GM18499 (cell line): ENCODE measurements around the gene CDH13.

Experiments used
- ATAC-seq: cut with Tn5 transposase; IDR thresholded peaks from one replicate; pipeline ENCODE4 v1.9.1; 2021; ENCODE audit warnings: moderate number of reproducible peaks; ENCODE audit not compliant: insufficient read depth, unreplicated experiment

The CDH13 gene

GRCh38 chr16:83066881-83067280 is 440.1 kb downstream of the CDH13 start:
- no peak for ATAC-seq

- ATAC-seq = no peak
Observed at GRCh38 chr16:83068686-83069085, 441.9 kb downstream of the CDH13 start.

DNA sequence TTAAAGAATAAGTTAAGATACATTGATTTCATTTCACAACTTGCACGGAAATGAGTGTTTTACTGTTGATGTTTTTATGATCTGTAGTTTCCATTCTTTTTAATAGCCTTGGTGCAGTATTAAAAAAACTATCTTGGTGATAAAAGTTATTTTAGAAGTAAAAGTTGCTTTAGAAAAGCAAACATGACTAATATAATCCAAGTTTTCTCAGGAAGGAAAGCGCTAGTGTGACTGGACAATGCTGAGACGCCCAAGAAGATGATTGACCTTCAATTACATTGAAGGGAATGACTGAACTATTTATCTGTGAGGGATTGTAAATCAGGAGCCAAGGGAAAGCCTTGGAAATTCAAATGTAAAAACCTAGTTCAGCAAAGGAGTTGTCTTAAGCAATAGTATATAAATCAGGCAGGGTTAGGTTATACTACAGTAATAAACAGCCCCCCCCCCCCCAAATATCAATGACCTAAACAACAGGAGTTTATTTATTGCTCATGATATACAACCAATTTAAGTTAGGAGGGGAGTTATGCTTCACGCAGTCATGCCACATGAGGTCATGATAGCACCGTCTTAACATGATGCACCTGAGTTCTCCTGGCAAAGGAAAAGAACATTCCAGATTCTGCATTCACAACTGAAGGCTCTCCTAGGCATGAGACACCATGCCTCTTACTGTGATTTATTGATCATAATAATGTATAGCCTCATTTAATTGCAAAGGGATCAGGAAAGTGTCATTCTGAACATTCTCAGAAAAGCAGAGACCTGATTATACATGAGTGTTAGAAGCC is 443.8 kb downstream of the CDH13 start:
- no peak for ATAC-seq

DNA sequence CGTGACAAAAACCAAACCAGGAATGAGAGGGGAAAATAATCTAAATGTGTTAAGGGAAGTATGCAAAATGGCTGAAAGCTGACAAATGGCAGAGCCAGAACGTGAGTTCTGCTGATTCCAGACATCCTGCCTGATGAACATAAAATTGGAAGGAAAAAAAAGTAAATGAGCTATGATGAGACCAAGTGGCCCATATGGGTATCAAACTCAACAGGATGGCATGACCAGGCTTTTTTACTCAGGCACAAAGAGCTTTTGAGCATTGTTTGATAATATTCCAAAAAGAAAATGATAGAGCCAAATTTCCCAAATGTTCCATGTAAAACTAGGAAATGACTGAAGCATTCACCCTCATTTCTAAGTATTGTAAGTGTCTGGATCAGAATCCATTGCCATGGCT is 449.2 kb downstream of the CDH13 start:
- ATAC-seq = no peak

DNA sequence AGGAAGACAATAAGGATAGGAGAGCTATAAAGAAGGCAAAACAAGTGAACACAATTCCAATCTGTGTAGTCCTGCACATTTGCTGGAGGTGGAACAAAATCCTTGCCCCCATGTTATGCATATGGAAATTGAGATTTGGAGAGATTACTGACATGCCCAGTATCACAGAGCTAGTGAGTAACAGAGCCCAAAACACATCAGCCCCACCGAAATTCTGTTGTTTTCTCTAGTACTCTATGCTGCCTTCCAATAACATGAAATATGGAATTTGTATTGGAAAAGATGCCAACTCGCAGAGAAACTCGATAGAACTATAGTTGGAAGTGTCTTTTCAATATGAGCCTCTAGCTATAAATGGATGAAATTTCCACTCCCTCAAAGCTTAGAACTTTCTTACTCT is 456.6 kb downstream of the CDH13 start:
- no peak for ATAC-seq

DNA sequence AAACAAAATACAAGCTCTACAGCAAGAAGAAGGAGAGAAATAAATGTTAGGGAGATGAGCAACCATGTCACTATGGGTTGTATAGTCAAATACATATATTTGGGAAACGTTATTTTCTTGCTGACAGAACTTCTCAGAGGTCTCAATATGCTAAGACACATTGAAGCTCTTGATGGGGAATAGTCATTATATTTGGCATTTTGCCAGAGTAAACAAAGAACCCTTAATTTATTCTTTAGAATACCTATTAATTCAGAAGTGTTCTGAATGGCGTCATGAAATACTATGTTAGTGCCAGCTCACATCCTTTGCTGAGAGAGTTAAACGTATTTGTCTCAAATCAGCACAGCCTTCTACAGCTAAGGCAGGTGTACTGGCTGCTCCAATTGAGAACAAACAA is 458.9 kb downstream of the CDH13 start:
- ATAC-seq = no peak

DNA sequence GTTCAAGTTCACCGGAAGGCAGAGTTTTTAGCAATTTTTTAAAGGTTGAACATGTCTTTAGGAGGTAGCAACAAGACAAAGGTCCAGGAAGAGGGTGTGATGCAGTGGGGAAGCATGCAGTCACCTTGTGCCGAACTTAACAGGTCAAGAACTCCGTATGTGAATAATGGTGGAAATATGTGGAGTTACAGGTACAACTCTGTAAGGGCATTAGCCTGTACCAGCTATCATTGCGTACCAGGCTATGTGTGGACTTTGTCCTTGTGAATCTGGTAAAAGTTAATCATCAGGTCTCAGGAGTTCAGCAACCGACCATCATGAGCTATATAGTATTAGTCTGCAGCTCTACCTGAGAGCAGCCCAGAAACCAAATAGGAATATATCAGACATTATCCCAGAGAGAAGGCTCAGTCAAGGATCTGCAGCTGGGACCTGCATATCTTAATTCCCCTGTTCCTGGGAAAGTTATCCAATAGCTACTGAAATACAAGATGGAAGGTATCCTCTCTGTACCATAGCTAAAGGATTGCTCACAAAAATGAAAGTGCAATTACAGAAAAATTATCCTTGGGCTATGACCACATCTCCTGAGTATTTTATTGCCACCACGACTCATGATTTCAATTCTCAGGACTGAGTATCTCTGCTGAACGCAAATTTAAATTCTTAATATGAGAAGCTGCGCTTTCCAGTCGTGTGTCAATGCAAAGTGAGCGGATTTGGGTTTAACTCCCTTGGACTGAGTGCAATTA is 469.3 kb downstream of the CDH13 start:
- ATAC-seq = no peak

GRCh38 chr16:83098536-83098935 is 471.8 kb downstream of the CDH13 start:
- ATAC-seq = no peak

GRCh38 chr16:83100679-83101078 is 473.9 kb downstream of the CDH13 start:
- no peak for ATAC-seq

DNA sequence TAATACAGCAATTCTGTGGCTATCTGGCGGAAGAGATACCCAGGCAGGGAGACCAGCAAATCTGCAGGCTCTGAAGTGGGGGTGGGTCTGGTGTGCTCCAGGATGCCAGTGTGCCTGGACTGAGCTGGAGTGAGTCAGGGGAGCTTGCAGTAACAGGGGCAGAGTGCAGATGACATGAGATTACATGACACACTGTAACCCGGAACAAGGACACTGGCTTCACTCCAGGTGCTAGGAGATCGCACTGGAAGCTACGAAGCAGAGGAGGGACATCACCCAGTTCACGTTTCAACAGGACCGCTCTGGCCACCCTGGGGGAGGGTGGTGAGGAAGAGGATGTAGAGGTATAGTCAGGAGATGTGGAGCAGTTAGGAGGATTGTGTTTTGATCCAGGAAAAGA is 475.6 kb downstream of the CDH13 start:
- ATAC-seq = no peak

DNA sequence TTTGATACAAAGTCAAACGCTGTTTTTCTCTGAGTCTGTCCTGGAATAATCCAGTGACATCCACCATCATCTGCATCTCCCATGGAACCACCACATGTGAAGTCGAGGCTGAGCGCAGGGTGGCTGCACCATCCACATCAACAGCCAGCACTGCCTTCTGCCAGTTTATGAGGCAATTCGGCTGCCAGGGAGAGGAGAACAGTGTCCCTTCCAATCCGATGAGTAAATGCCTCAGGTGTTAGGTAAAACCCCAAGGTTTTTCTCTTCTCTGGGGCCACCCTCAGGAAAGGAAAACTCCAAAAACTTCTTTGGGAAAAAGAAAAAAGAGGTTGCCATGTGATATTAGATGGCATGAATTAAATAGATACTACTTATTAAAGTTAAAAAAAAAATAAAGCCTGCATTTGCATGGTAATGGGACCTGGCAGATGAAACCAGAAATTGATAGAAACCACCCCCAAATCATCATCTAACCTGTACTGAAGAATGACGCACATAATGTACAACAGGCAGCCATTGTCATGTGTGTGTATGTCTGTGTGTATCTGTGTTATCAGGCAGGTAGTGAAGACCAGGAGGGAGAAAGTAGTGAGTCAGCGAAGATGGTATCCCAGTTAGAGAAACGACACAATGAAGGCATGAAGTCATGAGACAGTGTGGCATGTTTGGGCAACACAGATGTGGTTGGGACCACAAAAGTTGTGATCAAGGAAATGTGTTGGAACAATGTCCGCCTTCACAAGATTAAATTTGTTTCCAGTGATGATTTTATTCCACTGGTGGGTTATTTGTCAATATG is 478.7 kb downstream of the CDH13 start:
- no peak for ATAC-seq

DNA sequence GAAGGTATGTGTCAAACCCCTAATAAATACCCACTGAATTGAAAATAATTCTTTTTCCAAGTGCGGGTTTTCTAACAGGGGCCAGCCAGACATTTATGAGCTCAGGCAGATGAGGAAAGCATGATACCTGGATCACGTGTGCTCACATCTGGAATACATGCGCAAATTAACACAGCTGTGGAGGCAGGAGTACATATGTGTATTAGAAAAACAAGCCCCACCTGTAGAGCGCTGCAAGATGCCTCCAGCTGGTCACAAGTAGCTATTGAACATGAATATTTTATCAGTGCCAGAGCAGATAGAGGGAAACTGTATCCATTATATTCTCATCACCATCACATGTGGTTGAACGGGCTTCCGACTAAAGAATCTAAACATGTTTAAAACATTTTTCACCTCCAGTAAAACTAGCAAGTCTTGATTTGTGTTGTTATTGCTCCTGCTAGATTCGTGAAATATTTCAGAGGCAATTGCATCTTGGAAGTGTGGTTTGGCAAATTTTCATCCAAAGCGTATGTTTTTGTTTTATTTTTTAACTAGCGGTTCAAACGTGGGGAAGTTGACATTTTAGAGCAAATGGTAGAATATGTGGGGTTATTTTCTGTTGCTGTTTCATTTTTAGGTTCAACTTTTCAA is 482.8 kb downstream of the CDH13 start:
- ATAC-seq = no peak

DNA sequence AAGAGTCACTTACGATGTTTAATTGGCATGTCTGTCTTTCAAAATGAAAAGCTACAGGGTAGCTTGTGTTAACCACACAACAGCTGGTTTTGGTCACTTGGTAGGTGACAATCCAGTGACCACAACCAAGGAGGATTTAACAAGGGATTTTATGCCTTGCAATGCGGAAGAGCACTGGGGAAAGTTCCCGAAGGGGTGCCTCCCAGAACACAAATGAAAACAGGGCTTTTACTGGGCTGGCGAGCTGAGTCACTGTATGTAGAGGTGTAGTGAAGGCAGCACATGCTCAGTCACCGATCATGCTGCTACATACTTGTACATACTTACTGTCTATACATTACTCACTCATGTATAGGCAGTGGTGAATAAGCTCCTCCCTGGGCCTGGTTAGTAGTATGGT is 483.5 kb downstream of the CDH13 start:
- ATAC-seq = no peak

DNA sequence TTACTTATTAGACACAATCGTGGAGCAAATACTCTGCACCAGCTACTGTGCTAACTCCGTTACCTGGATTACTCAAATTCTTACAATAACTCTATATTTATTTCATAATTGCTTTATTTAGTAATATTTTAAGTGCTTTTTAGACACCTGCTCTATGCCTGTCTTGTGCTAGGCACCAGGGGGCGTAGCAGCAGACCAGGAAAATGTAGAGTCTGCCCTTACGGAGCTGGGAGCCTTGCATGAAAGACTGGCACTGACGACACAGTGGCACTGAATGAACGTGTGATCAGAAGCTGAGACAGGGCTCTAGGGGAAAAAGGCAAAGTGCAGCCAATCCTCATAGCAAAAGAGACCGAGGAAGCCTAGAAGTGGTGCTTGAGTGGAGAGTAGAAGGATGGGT is 486.5 kb downstream of the CDH13 start:
- ATAC-seq = no peak

DNA sequence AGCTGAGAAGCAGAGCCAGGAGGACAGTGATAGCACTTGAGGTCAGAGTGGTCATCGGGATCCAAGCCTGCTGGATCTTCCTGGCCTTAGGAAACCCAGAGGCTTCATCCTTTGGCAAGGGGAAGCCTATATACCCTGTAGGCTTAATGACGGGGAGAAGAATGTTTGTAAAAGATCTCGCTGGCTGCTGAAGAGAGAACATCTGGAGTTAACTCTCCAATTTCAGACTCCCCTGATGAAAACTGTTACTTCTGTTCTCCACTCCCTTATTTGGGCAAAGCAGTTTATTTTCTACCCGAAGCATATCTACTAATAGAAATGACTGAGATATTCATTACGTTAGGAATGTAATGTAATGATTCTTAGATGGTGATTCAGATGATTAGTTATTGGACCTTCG is 487.0 kb downstream of the CDH13 start:
- no peak for ATAC-seq

DNA sequence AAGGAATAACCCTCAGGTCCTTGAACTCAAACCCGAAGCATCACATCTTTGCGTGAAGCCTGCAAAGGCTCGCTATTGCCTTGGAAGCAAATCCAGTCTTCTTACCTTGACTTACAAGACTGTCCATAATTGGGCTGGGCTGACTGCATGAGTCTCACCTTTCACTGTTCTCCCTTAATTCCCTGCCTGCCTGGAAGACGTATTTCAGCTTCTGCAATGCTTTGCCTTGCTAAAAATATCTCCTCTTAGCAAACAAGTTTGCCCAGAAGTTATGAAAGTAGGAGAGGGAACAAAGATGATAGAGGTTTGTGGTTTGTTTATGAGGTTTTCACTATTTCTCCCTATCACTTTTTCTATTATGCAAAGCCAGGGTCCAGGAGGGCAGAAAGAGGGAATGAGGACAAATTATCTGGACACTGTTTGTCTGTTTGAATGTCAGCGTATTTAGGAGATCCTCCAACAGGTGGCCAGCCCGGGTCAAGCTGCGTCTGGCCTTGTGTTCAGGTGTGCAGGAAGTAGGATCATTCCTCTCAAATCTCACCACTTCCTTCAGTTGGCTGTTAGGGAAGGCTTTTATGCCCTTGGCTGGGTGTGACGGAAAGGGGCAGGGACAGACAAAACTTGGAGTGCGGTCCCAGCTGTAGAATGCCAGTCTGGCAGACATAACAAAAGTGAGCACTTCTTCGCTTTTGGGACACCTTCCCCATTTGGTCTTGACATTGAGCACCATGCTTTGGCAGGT is 488.9 kb downstream of the CDH13 start:
- ATAC-seq = no peak

DNA sequence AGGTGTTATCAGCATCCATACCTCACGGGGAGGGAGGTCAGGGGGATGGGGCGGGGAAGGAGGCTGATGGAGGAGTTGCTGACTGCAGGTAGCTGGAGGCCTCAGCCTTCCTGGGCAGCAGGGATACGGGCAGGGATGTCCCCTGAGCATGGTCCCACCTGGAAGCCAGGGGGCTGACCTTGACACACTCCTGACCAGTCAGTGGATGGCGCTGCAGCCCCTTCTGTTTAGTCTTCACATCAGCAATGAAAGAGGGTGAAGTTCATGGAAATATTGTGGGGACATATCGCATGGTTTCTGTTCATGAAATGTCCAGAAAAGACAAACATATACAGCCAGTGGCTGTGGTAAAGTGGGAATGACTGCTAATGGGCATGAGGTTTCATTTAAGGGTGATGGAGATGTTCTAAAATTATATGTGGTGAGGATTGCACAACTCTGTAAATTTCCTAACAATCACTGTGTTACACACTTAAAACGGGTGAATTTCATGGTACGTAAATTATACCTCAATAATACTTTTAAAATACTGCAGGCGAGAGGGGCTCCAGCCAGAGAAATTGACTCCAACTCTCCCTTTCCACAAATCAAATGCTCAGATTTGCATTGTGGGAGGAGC is 489.6 kb downstream of the CDH13 start:
- ATAC-seq = no peak

- ATAC-seq = no peak
Observed at GRCh38 chr16:83117810-83118209, 491.0 kb downstream of the CDH13 start.

- no peak for ATAC-seq
Observed at GRCh38 chr16:83118365-83118764, 491.6 kb downstream of the CDH13 start.
